ENCODE measurements around the gene GMDS. TPM values are rescaled to one million over a fixed set of nuclear protein-coding genes. Genes with fewer than 3 reads are reported as not detected.

Gene GMDS
- total and polyA plus RNA-seq, 2 of the 4 experiments (the other 2 are of a cell fraction) = 7.3 to 21.9 TPM

DNA sequence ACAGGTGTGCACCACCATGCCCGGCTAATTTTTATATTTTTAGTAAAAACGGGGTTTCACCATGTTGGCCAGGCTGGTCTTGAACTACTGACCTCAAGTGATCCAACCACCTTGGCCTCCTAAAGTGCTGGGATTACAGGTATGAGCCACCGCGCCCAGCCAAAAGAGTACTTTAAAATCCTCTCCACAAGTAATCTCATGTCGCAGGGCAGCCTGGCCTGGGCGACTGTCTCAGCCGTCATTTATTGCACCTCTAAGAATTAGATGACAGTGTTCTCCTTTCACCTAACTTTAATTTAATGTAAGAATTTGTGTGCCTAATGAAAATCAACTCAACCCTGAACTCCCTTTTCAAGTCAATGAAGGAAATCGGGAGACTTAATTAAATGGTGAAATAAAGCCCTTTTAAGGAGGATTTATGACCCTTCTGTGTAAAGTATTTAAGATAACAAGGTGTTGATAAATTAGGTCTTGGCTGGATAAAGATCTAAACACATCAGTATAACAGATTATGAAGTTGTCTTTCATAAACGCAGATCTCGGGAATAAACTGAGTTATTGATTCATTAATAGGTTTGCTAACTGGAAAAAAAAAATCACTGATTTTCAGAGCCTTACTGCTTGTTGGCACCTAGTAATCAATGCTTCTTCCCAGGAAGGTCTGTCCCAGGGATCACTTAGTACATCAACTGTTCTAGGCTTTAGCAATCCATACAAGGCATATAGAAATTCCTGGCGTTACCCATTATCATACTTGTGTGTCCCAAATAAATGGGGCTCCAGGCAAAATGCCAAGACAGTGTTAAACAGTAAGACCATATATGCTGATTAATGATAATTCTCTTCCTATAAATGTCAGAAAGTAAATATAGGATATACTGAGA, 209.3 kb downstream of the GMDS start:
- no peak overlapping the region for H3K18ac ChIP-seq (ENCODE audit: low read depth, low read length)
- H2BK20ac ChIP-seq (ENCODE audit: low read depth, low read length) = no peak overlapping the region
- ChIA-PET CTCF (no interaction called here), POLR2A (ENCODE audit: unreplicated experiment) (no interaction called here)
- no peak overlapping the region for H2AK5ac ChIP-seq (ENCODE audit: low read depth, low read length)
- no peak overlapping the region for H4K8ac ChIP-seq (ENCODE audit: low read depth in 2 of 2, low read length in 2 of 2)
- H3K56ac ChIP-seq (ENCODE audit: extremely low read depth, insufficient read depth, low read length) = no peak overlapping the region
- BruUV-seq (replicated peaks) = no TSS peak
- no peak overlapping the region for H2BK120ac ChIP-seq (ENCODE audit: low read depth, low read length)
- DNase-seq = no peak
- H3K9me1 ChIP-seq (ENCODE audit: insufficient read depth, low read length) = no peaks in the 10 kb centered on the region; the same call in 1 of the 2 replicates
- H4K5ac ChIP-seq (ENCODE audit: low read depth, low read length) = no peak overlapping the region
- intact Hi-C loops (cut with micrococcal nuclease) = loop anchor here (10.0 kb wide), 1 partner anchor 421 kb away; no protein-coding TSS in a partner anchor
- no peaks in the 10 kb centered on the region for H4K20me1 ChIP-seq (ENCODE audit: insufficient read depth, low read length)
- 94% methylated on average over 3 of the region's 11 CpGs; no CpG with 5 or more reads in 1 of the 2 experiments for WGBS, 2 experiments (ENCODE audit: extremely low coverage in 2 of 2, insufficient read length in 1 of 2)
- H2BK5ac ChIP-seq (ENCODE audit: low read depth, low read length, poor library complexity, severe bottlenecking) = no peak overlapping the region
- no peak for TF ChIP-seq CHD1 (IDR thresholded peaks at IDR 0.05; ENCODE audit: low read depth, low read length)
- TF ChIP-seq SMC3 (IDR thresholded peaks at IDR 0.05; ENCODE audit: low read depth, low read length) = no peak
- TF ChIP-seq NFE2L2 (IDR thresholded peaks at IDR 0.05; ENCODE audit: low read depth, low read length) = no peak
- TF ChIP-seq, protein P1, sequence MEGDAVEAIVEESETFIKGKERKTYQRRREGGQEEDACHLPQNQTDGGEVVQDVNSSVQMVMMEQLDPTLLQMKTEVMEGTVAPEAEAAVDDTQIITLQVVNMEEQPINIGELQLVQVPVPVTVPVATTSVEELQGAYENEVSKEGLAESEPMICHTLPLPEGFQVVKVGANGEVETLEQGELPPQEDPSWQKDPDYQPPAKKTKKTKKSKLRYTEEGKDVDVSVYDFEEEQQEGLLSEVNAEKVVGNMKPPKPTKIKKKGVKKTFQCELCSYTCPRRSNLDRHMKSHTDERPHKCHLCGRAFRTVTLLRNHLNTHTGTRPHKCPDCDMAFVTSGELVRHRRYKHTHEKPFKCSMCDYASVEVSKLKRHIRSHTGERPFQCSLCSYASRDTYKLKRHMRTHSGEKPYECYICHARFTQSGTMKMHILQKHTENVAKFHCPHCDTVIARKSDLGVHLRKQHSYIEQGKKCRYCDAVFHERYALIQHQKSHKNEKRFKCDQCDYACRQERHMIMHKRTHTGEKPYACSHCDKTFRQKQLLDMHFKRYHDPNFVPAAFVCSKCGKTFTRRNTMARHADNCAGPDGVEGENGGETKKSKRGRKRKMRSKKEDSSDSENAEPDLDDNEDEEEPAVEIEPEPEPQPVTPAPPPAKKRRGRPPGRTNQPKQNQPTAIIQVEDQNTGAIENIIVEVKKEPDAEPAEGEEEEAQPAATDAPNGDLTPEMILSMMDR (conservative IDR thresholded peaks at IDR 0.05; ENCODE audit: low read depth, low read length) = no peak
- TF ChIP-seq MAZ (IDR thresholded peaks at IDR 0.05; ENCODE audit: borderline replicate concordance, low read depth, low read length) = no peak
- no peak for TF ChIP-seq POLR2A (IDR thresholded peaks at IDR 0.05; ENCODE audit: low read depth, low read length)
- TF ChIP-seq, protein P2, sequence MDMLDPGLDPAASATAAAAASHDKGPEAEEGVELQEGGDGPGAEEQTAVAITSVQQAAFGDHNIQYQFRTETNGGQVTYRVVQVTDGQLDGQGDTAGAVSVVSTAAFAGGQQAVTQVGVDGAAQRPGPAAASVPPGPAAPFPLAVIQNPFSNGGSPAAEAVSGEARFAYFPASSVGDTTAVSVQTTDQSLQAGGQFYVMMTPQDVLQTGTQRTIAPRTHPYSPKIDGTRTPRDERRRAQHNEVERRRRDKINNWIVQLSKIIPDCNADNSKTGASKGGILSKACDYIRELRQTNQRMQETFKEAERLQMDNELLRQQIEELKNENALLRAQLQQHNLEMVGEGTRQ (IDR thresholded peaks at IDR 0.05; ENCODE audit: low read depth, low read length) = no peak
- TF ChIP-seq RAD21 (IDR thresholded peaks at IDR 0.05; ENCODE audit: low read length) = no peak
- TF ChIP-seq RCOR1 (IDR thresholded peaks at IDR 0.05; ENCODE audit: insufficient replicate concordance, low read length) = no peak
- TF ChIP-seq, protein P3, sequence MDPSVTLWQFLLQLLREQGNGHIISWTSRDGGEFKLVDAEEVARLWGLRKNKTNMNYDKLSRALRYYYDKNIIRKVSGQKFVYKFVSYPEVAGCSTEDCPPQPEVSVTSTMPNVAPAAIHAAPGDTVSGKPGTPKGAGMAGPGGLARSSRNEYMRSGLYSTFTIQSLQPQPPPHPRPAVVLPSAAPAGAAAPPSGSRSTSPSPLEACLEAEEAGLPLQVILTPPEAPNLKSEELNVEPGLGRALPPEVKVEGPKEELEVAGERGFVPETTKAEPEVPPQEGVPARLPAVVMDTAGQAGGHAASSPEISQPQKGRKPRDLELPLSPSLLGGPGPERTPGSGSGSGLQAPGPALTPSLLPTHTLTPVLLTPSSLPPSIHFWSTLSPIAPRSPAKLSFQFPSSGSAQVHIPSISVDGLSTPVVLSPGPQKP (IDR thresholded peaks at IDR 0.05; ENCODE audit: borderline replicate concordance, low read depth, low read length) = no peak
- no peak for TF ChIP-seq RFX5 (IDR thresholded peaks at IDR 0.05; ENCODE audit: low read depth, low read length)
- no peak for TF ChIP-seq MAFK (IDR thresholded peaks at IDR 0.05; ENCODE audit: low read depth, low read length)
- no peak for ATAC-seq (ENCODE audit: low read depth)
- H3K23ac ChIP-seq (ENCODE audit: low read depth, low read length) = no peak overlapping the region
- H2AK9ac ChIP-seq (replicated peaks; ENCODE audit: low read depth, low read length, poor library complexity) = no peak overlapping the region
- in situ Hi-C loops (cut with MboI; ENCODE audit: low sequenced_read_pairs) = no loop called here
- no peak overlapping the region for H4K91ac ChIP-seq (ENCODE audit: insufficient read depth, low read depth, low read length)
- H3K27me3 ChIP-seq (ENCODE audit: control insufficient read depth, insufficient read depth, low read length) = no peaks in the 10 kb centered on the region
- no peak overlapping the region for H3K9ac ChIP-seq (ENCODE audit: low read depth, low read length)
- H3K4me3 ChIP-seq (ENCODE audit: insufficient read depth, low read depth, low read length) = no peak overlapping the region
- no peak overlapping the region for H2AFZ ChIP-seq (replicated peaks; ENCODE audit: low read length, poor library complexity)
- H3K79me1 ChIP-seq (ENCODE audit: low read depth in 1 of 2, low read length in 2 of 2) = no peaks in the 10 kb centered on the region
- H3K36me3 ChIP-seq (ENCODE audit: control insufficient read depth, insufficient read depth, low read length) = no peaks in the 10 kb centered on the region
- H3K27ac ChIP-seq (ENCODE audit: insufficient read depth, low read length) = no peak overlapping the region
- no peak overlapping the region for H3K4ac ChIP-seq (ENCODE audit: low read depth, low read length)
- H3K4me1 ChIP-seq (ENCODE audit: control insufficient read depth, insufficient read depth, low read length) = peaks cover 7% of the 10 kb centered on the region; the same call in 1 of the 2 replicates
- dilution Hi-C loops (cut with HindIII; ENCODE audit: low sequenced_read_pairs, unreplicated experiment) = no loop called here
- H3K4me2 ChIP-seq (ENCODE audit: low read depth, low read length) = no peak overlapping the region
- H2BK15ac ChIP-seq (ENCODE audit: low read depth, low read length) = no peak overlapping the region
- H3K9me3 ChIP-seq (ENCODE audit: control insufficient read depth, insufficient read depth, low read length) = no peaks in the 10 kb centered on the region
- H3K14ac ChIP-seq (replicated peaks; ENCODE audit: low read depth, low read length) = no peak overlapping the region
